Osteocyte (in vitro differentiated cells): ENCODE measurements around the gene ZFHX3. TPM values are rescaled to one million over a fixed set of nuclear protein-coding genes. Genes with fewer than 3 reads are reported as not detected.

Experiments used
- DNase-seq: peaks from one replicate; pipeline ENCODE4 v3.0.0; 2021; ENCODE audit warnings: mixed read lengths; ENCODE audit not compliant: unreplicated experiment; ENCODE audit errors: extremely low spot score
- H3K27ac Mint-ChIP-seq: one replicate; pipeline ENCODE4 v1.8.0; 2021; ENCODE audit warnings: mild to moderate bottlenecking, mixed read lengths; ENCODE audit not compliant: unreplicated experiment
- H3K27me3 Mint-ChIP-seq: one replicate; pipeline ENCODE4 v1.8.0; 2021; ENCODE audit warnings: mixed read lengths; ENCODE audit not compliant: unreplicated experiment
- H3K36me3 Mint-ChIP-seq: one replicate; pipeline ENCODE4 v1.8.0; 2021; ENCODE audit warnings: mixed read lengths; ENCODE audit not compliant: unreplicated experiment
- H3K4me1 Mint-ChIP-seq: one replicate; pipeline ENCODE4 v1.8.0; 2021; ENCODE audit warnings: mixed read lengths; ENCODE audit not compliant: unreplicated experiment
- H3K4me3 Mint-ChIP-seq: one replicate; pipeline ENCODE4 v1.8.0; 2021; ENCODE audit warnings: mild to moderate bottlenecking, moderate library complexity, mixed read lengths; ENCODE audit not compliant: unreplicated experiment
- H3K9me3 Mint-ChIP-seq: one replicate; pipeline ENCODE4 v1.8.0; 2021; ENCODE audit warnings: mixed read lengths; ENCODE audit not compliant: unreplicated experiment
- CTCF ChIP-seq: fragments of 200-600 bp; sonication (generic); IDR thresholded peaks from 2 replicates; pipeline ENCODE4 v1.5.0; 2021; ENCODE audit warnings: antibody characterized with exemption, mild to moderate bottlenecking, moderate library complexity
- total RNA-seq: library from RNA; stranded (reverse); gene quantifications from 2 replicates; pipeline ENCODE4 v1.2.1, GENCODE V29; 2021

ZFHX3 gene
- total RNA-seq, 1 donor from 2014 or later = 89.1 TPM

- Mint-ChIP-seq H3K4me1 (peaks cover 51% of the 10 kb centered on the region), H3K36me3 (peaks cover 38% of the 10 kb centered on the region)
- no peak for DNase-seq
Observed at GRCh38 chr16:72960101-72960500, 87.8 kb downstream of the ZFHX3 start.

GRCh38 chr16:72959301-72959996, 88.5 kb downstream of the ZFHX3 start:
- no peaks in the 10 kb centered on the region for H3K27me3 Mint-ChIP-seq
- H3K36me3 Mint-ChIP-seq = peaks cover 38% of the 10 kb centered on the region
- H3K4me3 Mint-ChIP-seq = no peak overlapping the region
- H3K9me3 Mint-ChIP-seq = no peaks in the 10 kb centered on the region
- TF ChIP-seq CTCF = no peak
- peaks cover 55% of the 10 kb centered on the region for H3K4me1 Mint-ChIP-seq
- no peak for DNase-seq
- H3K27ac Mint-ChIP-seq = no peak overlapping the region

More at GRCh38 chr16:72960101-72960500, 87.8 kb downstream of the ZFHX3 start:
- Mint-ChIP-seq H3K27me3 (no peaks in the 10 kb centered on the region), H3K27ac (no peak overlapping the region), H3K9me3 (no peaks in the 10 kb centered on the region), H3K4me3 (no peak overlapping the region)
- TF ChIP-seq CTCF = no peak

GRCh38 chr16:72958522-72959076, 89.3 kb downstream of the ZFHX3 start:
- Mint-ChIP-seq H3K27me3 (no peaks in the 10 kb centered on the region), H3K27ac (no peak overlapping the region), H3K4me3 (no peak overlapping the region), H3K36me3 (peaks cover 38% of the 10 kb centered on the region), H3K9me3 (no peaks in the 10 kb centered on the region), H3K4me1 (peaks cover 53% of the 10 kb centered on the region)
- DNase-seq = no peak
- no peak for TF ChIP-seq CTCF

GRCh38 chr16:72957303-72958277, 90.3 kb downstream of the ZFHX3 start:
- H3K27me3 Mint-ChIP-seq = no peaks in the 10 kb centered on the region
- no peaks in the 10 kb centered on the region for H3K9me3 Mint-ChIP-seq
- peak overlapping the region; percentile 52 for H3K27ac Mint-ChIP-seq
- H3K4me1 Mint-ChIP-seq = peaks cover 53% of the 10 kb centered on the region
- no peak overlapping the region for H3K4me3 Mint-ChIP-seq
- peaks cover 35% of the 10 kb centered on the region for H3K36me3 Mint-ChIP-seq
- no peak for DNase-seq
- TF ChIP-seq CTCF = no peak
